Measurements from ENCODE around the gene FLVCR2.
"Not testable (repeated sequence)": the region's sequence is repeated elsewhere in the genome, so short reads cannot be mapped to it uniquely, and the experiment has no call there.

Gene FLVCR2

DNA sequence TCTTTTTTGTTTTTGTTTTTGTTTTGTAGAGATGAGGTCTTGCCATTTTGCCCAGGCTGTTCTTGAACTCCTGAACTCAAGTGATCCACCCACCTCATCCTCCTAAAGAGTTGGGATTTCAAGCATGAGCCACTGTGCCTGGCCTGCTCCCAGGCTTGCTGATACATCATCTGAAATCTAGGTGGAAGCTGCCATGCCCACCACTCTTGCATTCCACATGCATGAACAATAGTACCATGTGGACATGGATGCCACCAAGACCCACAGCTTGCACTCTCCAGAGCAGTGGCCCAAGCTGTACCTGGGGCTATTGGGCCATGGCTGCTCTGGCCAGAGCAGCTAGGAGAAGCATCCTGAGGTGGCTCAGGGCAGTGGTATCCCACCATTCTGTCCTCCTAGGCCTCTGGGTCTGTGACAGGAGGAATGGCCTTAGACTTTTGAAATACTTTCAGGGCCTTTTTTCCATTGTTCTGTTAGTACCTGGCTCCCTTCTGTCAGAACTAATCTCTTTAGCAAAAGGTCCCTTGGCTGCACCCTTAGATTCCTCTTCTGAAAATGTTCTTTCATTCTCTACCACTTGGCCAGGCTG is 13.7 kb downstream of the FLVCR2 start:
- DNase-seq (ENCODE audit: low read depth in 3 of 3), result no peak

DNA sequence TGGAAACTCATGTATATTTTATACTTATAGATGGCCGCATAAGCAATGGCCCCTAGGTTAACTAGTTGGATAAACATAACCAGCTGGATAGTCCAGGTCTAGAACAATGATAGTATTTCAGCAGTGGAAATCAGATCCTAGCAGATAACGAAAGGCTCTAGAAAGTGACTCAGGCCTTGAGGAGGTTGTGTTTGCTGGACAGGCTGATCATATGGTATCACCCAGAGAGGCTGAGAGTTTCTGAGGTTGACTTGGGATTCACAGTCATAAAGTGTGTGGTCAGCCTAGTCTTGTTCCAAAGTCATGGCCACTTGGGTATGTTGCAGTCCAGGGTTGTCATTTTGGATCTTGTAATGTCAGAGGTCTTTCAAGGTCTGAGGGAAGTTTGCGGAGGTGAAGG is 16.8 kb downstream of the FLVCR2 start:
- no peak for DNase-seq (ENCODE audit: low read depth in 3 of 3)

DNA sequence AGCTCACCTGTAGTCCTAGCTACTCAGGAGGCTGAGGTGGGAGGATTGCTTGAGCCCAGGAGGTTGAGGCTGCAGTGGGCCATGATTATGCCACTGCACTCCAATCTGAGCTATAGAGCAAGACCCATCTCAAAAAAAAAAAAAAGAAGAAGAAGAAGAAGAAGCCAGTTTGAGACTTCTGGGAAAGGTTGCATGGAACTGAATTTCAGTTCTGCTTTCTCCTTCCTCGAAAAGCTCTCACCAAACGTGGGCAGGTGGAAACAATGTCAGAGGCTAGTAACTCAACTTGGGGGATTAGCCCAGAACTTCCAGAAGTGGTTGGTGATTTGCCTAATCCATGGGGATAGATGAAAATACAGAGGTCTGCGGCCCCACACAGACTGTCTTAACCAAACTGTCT is 18.7 kb downstream of the FLVCR2 start:
- no peak for DNase-seq (ENCODE audit: low read depth in 3 of 3)

DNA sequence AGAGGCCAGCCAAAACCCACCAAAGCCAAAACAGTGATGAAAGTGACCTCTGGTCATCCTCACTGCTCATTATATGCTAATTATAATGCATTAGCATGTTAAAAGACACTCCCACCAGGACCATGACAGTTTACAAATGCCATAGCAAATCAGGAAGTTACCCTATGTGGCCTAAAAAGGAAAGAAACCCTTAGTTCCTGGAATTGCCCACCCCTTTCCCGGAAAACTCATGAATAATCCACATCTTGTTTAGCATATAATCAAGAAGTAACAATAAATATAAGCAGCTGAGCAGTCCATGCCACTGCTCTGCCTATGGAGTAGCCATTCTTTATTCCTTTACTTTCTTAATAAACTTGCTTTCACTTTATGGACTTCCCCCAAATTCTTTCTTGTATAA is 21.7 kb downstream of the FLVCR2 start:
- not testable (repeated sequence) for DNase-seq (ENCODE audit: low read depth in 3 of 3)

DNA sequence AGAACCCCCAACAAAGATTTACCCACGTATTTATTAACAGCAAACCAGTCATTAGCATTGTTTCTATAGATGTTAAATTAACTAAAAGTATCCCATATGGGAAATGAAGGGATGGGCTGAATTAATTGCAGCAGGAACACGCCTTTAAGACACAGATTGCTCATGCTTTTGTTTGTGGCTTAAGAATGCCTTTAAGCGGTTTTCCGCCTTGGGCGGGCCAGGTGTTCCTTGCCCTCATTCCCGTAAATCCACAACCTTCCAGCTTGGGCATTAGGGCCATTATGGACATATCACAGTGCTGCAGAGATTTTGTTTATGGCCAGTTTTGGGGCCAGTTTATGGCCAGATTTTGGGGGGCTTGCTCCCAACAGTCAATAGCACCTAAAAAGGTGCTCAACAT is 22.6 kb downstream of the FLVCR2 start:
- DNase-seq (ENCODE audit: low read depth in 3 of 3), result not testable (repeated sequence)

DNA sequence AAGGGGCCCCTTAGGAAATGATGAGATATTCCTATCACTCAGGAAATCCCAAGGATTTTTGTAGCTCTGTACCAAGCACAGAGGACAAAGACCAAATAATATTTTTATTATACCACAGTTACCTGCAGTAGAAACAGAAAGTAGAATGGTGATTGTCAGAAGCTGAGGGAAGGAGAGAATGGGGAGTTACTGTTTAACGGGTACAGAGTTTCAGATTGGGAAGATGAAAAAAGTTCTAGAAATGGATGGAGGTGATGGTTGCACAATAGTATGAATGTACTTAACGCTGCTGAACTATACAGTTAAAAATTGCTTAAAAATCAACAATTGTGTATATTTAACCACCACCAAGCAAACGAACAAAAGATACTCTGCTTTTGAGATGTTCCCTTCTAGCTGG is 24.1 kb downstream of the FLVCR2 start:
- DNase-seq (ENCODE audit: low read depth in 3 of 3), result no peak

DNA sequence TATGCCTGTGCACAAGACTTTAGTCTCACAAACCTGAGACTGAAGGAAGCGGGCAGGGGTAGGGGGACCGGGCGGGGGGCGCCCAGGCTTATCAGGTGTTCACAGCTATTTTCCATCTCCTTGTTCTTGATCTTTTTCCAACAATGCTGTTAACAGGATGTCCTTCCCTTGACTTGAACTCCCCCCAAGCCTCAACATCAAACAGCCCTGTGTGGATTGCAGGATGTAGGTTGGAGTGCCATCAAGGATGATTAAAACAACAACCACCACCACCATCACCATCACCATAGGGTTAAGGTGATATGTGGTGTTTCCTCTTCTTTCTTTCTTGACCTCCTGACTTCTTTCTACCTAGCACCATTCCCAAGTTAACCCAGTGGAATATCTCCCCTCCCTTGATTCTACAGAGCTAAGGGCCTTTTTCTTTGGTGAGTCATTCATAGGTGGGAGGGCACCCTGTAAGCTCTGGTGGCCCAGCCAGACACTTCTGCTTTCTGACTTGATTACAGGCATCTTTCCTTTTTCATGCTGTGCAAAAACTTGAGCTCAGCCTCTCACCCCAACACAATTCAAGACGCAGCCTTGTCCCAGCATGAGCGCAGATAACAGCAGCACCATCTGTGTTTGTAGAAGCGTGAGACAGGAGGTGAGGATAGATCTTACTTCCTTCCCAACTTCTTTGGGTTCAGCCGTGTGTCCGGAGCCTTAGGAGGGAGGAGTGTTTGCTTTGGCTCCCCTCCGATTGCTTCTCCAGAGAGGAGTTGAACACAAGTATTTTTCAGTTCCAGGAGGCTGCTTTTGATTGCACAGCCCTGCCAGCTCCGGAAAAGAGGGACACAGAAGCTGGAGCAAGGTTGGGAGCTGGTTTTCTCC is 26.8 kb downstream of the FLVCR2 start:
- DNase-seq (ENCODE audit: low read depth in 3 of 3), result no peak

DNA sequence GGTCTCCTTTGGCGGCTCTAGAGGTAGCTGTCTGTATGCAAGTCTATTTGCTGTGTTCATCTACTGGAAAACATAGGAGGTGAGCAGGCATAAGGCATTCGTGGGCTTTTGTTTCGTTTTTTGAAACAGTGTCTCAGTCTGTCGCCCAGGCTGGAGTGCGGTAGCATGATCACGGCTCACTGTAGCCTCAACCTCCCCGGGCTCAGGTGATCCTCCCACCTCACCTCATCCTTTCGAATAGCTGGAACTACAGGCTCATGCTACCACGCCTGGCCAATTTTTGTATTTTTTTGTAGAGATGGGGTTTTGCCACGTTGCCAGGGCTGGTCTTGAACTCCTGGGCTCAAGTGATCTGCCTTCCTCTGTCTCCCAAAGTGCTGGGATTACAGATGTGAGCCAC is 27.5 kb downstream of the FLVCR2 start:
- no peak for DNase-seq (ENCODE audit: low read depth in 3 of 3)

DNA sequence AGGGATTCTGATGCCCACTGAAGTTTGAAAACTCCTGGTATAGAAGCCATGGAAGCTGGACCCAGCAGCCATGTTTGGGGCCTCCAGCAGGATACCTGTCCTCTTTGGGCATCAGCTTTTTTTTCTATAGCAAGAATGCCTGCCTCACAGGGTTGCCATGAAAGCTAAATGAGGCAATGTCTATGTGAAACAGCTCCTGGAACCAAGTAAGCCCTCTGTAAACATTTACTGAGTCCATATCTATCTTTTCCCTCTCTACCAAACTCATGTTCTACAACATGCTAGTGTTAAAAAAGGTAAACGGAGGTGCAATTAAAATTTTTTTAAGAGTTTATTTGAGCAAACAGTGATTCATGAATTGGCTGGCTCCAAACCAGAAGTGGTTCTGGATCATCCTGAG is 28.6 kb downstream of the FLVCR2 start:
- no peak for DNase-seq (ENCODE audit: low read depth in 3 of 3)

DNA sequence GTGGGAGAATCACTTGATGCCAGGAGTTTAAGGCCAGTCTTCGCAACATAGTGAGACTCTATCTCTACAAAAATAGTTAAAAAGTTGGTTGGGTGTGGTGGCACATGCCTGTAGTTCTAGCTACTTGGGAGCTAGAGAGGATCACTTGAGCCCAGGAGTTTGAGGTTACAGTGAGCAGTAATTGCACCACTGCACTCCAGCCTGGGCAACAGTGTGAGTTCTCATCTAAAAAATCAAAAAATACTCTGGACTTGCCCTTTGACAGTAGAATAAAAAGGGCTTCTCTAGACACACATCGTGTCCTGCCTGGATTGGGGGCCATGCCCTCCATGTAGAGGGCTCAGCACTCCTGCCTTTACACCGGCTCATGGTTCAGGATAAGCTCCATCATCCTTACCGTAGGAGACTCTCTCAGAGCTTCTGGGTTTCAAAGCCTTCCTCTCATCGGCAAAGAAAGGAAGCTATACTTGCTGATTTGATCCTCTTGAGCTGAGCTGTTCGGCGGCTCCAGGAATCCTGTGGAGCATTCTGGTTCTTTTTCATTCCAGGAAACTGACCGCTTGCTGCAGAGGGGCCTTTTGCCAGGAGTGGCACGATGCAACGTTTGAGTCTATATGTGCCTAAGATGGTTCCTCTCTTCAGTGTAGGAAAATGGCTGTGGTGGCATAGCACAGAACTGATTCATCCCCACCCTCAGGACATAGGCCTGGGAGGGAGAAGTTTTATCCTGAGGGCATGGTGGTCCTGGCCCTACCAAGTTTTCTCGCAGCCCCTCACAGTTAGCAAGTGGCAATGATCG is 29.6 kb downstream of the FLVCR2 start:
- no peak for DNase-seq (ENCODE audit: low read depth in 3 of 3)

DNA sequence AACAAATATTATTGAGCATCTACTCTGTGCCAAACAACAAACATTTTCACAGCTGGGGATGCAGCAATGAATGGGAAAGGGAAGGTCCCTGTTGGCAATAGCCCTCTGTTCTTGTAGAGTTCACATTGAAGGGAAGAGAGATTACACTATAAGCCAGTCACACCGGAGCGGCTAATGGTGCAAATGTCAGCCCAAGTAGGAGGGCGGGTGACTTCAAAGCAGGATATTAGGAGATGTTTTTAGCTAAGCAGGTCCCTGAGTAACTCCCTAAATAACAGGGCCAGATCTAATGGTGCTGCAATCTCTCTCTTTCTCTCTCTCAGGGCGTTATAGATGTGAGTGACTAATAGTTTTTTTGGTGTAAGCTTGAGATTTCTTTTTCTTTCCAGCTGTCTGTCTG is 30.7 kb downstream of the FLVCR2 start:
- no peak for DNase-seq (ENCODE audit: low read depth in 3 of 3)

DNA sequence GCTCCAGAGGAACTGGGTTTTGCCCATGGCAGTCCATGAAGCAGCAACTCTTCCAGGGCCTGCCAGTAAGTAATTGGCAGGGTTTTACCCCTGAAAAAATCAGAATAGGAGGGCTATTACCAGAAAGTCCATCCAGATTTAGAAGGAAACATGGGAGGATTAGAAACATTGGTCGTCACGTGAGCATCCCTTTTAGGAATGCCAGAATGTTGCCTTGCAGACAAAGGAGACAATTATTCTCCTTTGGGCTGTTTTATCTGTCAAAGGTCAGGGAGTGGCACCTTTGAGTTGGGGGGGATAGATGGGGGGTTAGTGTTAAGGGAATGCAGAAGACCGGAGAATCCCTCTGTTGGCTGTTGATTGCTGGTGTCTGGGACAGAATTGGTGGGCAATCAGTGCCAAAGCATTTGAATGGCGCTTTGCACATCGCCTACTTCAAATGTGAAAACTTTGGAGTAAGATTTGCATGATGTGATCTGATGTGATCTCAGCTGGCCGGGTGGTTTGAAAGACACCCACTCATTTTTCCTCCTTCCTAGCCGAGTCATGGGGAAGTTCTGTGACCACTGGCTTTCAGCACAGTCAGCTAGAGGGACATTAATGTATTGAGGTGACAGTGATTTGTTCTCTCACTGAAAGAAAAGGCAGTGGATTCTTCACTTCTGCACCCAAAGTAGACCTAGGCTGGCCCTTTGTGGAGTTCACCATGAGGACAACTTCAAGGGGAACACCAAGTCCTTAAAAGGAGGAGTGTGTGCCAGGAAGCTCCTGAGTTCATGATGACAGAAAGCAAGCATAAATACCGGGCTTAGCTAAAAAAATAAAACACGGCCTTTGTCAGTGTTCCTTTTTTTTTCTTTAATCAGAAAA is 31.4 kb downstream of the FLVCR2 start:
- no peak for DNase-seq (ENCODE audit: low read depth in 3 of 3)

DNA sequence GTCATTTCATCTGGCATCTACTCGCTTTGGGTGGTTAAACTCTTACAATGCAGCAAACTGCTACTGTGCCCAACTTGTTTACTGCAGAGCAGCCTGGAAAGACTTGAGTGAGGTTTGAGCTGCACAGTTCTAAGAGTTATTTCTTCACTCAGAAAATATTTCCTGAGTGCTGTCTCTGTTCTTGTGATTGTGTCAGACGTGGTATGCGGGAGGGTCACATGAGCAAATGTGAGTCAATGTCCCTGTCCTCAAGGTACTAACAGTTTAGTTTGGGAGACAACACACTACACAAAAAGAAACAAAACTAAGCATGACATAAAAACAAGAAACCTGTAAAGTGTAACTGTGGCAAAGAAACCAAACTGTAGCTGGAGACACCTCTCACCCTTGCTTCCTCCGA is 32.4 kb downstream of the FLVCR2 start:
- no peak for DNase-seq (ENCODE audit: low read depth in 3 of 3)

DNA sequence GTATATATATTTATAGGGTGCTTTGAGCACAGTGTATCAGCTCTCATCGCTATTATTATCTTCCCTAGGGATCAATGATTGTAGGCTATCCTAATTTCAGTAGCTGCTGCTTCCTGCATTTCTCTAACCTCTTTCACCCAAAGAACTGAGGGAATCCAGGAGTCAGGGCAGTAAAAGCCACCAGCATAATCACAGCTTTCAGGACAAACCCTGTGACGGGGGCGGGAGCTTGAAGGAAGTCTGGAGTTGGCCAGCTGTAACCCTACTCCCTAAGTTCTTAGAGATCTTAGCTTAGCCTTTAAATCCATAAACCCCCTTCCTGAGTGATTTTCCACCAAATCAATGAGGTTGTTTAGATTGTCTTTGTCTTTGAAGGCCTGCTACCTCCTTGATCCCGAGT is 33.7 kb downstream of the FLVCR2 start:
- DNase-seq (ENCODE audit: low read depth in 3 of 3), result no peak

DNA sequence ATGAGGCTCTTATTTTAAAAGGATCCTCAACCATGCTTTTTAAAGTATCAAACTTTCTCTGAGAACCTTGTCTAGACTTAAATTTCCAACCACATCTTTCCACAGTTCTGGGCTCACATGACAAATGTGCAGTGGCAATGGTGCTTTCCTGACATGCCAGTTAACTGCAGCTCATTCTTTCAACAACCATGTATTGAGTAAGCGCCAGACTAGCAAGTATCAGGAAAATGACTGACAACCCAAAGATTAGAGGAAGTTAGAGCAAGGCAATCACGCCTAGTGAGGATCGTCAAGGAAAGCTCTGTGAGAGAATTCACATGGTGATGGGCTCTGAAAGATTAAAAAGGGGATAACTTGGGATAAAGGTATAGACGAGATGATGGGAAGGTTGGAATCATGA is 35.8 kb downstream of the FLVCR2 start:
- no peak for DNase-seq (ENCODE audit: low read depth in 3 of 3)

DNA sequence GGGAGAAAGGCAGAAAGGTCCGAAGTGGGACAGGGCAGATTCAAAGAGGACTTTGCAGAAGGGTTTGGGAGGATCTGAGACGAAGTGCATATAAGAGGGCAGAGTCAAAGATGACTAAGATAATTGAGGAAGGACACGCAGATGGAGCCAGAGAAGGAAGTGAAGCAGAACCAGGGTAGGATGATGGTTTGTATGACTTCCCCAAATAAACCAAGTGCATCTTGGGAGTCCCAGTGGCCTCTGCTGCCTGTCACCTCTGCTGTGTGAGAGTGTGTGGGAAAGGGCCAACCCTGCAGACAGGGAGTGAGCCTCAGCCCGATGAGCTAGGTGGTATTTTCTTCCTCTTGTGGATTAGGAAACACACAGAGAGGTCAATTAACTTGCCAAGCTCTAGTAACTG is 36.8 kb downstream of the FLVCR2 start:
- no peak for DNase-seq (ENCODE audit: low read depth in 3 of 3)

DNA sequence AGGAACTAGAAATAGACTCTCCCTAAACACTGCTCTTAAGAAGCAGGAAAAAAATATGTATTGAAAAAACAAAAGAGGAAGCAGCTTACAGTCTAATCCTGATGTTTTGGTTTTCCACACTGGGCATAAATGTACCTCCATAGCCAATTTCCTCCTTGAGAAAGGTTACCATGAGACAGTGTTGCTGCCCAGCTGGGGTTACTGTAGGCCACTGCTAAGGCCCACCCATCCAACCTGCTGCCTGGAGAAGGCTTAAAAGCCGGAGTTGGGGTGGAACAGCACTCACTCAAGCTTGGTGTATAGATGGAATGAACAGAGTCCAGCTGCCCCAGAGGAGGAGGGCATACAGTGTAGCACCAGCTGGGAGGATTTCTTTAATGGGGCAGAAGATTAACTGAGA is 41.1 kb downstream of the FLVCR2 start:
- no peak for DNase-seq (ENCODE audit: low read depth in 3 of 3)

DNA sequence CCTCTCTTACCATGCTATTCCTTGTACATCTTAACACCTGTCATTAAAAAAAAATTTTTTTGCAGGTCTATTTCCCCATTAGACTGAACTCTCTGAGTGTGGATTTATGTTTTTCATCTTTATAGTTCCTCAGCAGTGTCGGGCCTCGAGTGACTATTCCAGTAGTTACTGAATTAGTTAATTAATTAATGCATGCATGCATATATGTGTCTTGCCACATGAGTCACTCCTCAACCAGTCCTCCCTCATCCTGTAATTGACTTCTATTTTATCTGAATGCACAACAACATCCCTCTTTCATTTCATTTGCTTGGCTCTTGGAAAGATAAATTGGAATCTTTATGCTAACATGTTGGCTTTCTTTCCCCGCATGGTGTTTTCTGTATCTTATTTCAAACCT is 46.6 kb downstream of the FLVCR2 start:
- DNase-seq (ENCODE audit: low read depth in 3 of 3), result no peak

DNA sequence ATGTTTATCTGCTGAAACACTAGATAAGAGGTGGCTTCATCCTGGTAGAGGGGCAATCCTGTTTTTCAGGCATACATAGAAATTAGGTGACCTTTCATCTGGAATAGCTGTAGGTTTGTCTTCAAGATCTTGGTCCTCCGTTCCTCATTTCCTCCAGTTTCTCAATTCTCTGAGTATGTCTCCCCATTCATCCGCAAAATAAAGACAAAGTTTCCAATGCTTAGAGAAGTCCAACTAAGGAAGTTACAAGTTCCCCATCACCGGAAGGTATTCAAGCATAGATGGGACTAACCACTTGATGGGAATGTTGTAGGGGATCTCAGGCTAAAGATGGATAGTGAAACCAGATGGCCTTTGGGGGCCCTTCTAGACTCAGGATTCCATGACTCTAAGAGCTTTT is 48.0 kb downstream of the FLVCR2 start:
- DNase-seq (ENCODE audit: low read depth in 3 of 3), result no peak

DNA sequence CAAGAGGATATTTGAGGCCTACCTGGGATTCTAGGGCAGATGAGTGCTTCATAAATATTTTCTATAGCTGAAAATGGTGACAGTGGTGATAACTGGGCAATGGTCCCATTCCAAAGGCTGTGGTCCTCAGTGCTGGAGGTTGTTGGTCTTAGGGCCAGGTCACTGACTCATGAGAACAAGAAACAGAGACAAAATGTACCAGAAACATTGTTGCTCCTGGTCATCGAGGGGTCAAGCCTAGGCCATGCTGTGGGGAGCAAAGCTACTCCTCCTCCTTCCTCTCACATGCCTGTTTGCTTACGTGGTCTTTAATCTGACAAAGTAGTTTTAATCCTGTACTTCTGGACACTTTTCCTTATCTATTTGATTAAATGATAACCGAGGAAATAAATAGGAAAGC is 48.4 kb downstream of the FLVCR2 start:
- DNase-seq (ENCODE audit: low read depth in 3 of 3), result no peak

DNA sequence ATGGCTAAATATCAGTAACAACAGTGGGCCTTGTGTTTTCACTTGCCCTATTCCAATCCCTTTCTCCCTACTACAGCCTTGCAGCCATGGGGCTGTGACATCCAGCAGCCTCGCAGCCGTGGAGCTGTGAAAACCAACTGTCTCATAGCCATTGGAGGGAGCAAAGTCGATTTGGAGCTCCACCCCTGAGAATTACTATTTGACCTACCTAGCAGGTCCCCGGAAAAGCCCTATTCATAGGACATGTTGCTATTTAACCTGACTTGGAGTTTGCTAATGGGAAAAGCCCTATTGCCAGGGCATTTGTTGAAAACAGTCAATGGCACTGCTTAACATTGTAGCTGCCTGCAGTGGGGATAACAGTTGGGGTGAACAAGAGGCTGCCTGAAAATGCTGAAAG is 49.0 kb downstream of the FLVCR2 start:
- DNase-seq (ENCODE audit: low read depth in 3 of 3), result no peak

DNA sequence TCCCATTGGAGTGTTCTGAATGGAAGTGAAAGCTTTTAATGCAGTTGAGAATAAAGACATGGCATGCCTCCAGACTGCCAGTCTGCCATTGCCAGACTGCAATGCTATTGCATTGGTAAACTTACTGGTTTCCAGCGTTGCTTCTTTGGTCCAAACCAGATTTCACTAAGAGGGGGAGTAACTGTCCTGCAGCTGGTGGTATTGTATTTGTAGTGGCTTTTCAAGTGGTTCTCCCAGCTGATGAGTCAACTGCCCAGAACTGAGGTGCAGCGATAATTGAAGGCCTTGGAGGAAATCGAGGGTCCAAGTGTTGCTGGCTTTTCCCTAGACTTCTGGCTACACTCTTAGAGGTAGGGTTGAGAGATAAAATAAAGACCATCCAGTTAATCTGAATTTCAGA is 50.4 kb downstream of the FLVCR2 start:
- DNase-seq (ENCODE audit: low read depth in 3 of 3), result no peak
